ENCODE data around the gene SLC39A3.

GRCh38 chr19:2774083-2774679 is 34.4 kb upstream of the SLC39A3 start:
- TF ChIP-seq CTCF (conservative IDR thresholded peaks at IDR 0.05; ENCODE audit: low read depth in 2 of 2) (no peak), EZH2phosphoT487 (IDR thresholded peaks at IDR 0.05; ENCODE audit: unreplicated experiment) (no peak), EZH2 (IDR thresholded peaks at IDR 0.05; ENCODE audit: low read depth, unreplicated experiment) (no peak), REST (IDR thresholded peaks at IDR 0.05; ENCODE audit: unreplicated experiment) (no peak), CREB1 (CRISPR knock-in tag; IDR thresholded peaks at IDR 0.05; ENCODE audit: low read depth) (no peak), POLR2AphosphoS5 (IDR thresholded peaks at IDR 0.05; ENCODE audit: low read depth) (no peak), JUNB (IDR thresholded peaks at IDR 0.05; ENCODE audit: unreplicated experiment) (no peak), ZNF331 (CRISPR knock-in tag; IDR thresholded peaks at IDR 0.05; ENCODE audit: low read depth) (no peak), NANOG (IDR thresholded peaks at IDR 0.05; ENCODE audit: borderline replicate concordance) (no peak), ETS1 (IDR thresholded peaks at IDR 0.05) (no peak), STAT1 (IDR thresholded peaks at IDR 0.05; ENCODE audit: unreplicated experiment) (no peak), ZNF114 (CRISPR knock-in tag; IDR thresholded peaks at IDR 0.05) (no peak), ZNF462 (CRISPR knock-in tag; IDR thresholded peaks at IDR 0.05) (no peak)

All from GM23338 (cell line).